Measurements from ENCODE around the gene DNA2. TPM values are rescaled to one million over a fixed set of nuclear protein-coding genes. Genes with fewer than 3 reads are reported as not detected.

Gene DNA2
- total and polyA plus RNA-seq, 2 of the 13 experiments (the other 11 are each of a cell fraction or from before 2014, with no cell fraction given), result 4.8 to 27.3 TPM

GRCh38 chr10:68406111-68406814 is 65.5 kb downstream of the DNA2 start (continued):
- TF ChIP-seq CREM (IDR thresholded peaks at IDR 0.05) (no peak), CREM (CRISPR knock-in tag; IDR thresholded peaks at IDR 0.05) (no peak), RBFOX2 (IDR thresholded peaks at IDR 0.05; ENCODE audit: low read depth, low read length) (no peak; the same call in 1 of the 2 replicates), BHLHE40 (IDR thresholded peaks at IDR 0.05; ENCODE audit: low read length) (no peak), ZNF572 (CRISPR knock-in tag; IDR thresholded peaks at IDR 0.05) (0 out of 2 replicates have a peak, but pooled peaks have one; percentile 54), NFKB2 (CRISPR knock-in tag; IDR thresholded peaks at IDR 0.05; ENCODE audit: borderline replicate concordance) (no peak; the same call in 1 of the 2 replicates), KLF11 (CRISPR knock-in tag; IDR thresholded peaks at IDR 0.05) (no peak), NR2F1 (CRISPR knock-in tag; IDR thresholded peaks at IDR 0.05) (no peak), U2AF2 (IDR thresholded peaks at IDR 0.05; ENCODE audit: low read depth, low read length) (no peak), IKZF1 (IDR thresholded peaks at IDR 0.05) (no peak), SOX13 (IDR thresholded peaks at IDR 0.05) (no peak), SOX13 (CRISPR knock-in tag; conservative IDR thresholded peaks at IDR 0.05 in 1 of 2, IDR thresholded peaks at IDR 0.05 in 1 of 2) (no peak; a peak in 1 of 4 replicates), ZNF7 (CRISPR knock-in tag; IDR thresholded peaks at IDR 0.05) (no peak), MIER3 (CRISPR knock-in tag; IDR thresholded peaks at IDR 0.05; ENCODE audit: borderline replicate concordance) (no peak), ZNF883 (CRISPR knock-in tag; IDR thresholded peaks at IDR 0.05; ENCODE audit: not compliant biosample characterization) (peak; percentile 21), ZNF335 (CRISPR knock-in tag; IDR thresholded peaks at IDR 0.05) (no peak; the same call in 1 of the 2 replicates), ZNF33A (CRISPR knock-in tag; IDR thresholded peaks at IDR 0.05; ENCODE audit: borderline replicate concordance) (no peak), HMG20A (CRISPR knock-in tag; IDR thresholded peaks at IDR 0.05; ENCODE audit: borderline replicate concordance) (no peak), ZFY (CRISPR knock-in tag; IDR thresholded peaks at IDR 0.05) (no peak), ZBTB10 (CRISPR knock-in tag; IDR thresholded peaks at IDR 0.05; ENCODE audit: borderline replicate concordance) (no peak), ZNF101 (CRISPR knock-in tag; IDR thresholded peaks at IDR 0.05; ENCODE audit: borderline replicate concordance, low read depth) (no peak), SETDB1 (CRISPR knock-in tag; IDR thresholded peaks at IDR 0.05; ENCODE audit: borderline replicate concordance) (no peak), YY1 (IDR thresholded peaks at IDR 0.05; ENCODE audit: insufficient read depth, insufficient replicate concordance, low read depth, low read length) (no peak), GATAD1 (CRISPR knock-in tag; IDR thresholded peaks at IDR 0.05) (no peak), KAT8 (CRISPR knock-in tag; IDR thresholded peaks at IDR 0.05) (no peak), IKZF5 (CRISPR knock-in tag; IDR thresholded peaks at IDR 0.05) (no peak)
- TF ChIP-seq, protein P1, sequence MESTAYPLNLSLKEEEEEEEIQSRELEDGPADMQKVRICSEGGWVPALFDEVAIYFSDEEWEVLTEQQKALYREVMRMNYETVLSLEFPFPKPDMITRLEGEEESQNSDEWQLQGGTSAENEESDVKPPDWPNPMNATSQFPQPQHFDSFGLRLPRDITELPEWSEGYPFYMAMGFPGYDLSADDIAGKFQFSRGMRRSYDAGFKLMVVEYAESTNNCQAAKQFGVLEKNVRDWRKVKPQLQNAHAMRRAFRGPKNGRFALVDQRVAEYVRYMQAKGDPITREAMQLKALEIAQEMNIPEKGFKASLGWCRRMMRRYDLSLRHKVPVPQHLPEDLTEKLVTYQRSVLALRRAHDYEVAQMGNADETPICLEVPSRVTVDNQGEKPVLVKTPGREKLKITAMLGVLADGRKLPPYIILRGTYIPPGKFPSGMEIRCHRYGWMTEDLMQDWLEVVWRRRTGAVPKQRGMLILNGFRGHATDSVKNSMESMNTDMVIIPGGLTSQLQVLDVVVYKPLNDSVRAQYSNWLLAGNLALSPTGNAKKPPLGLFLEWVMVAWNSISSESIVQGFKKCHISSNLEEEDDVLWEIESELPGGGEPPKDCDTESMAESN (CRISPR knock-in tag; conservative IDR thresholded peaks at IDR 0.05), result no peak

All from HepG2 (cell line).